HG03558 (cell line): ENCODE results near the gene SPINK7.
"Not testable (repeated sequence)": the region's sequence is repeated elsewhere in the genome, so short reads cannot be mapped to it uniquely, and the experiment has no call there.

ENCODE experiments used
- ATAC-seq: cut with Tn5 transposase; IDR thresholded peaks from one replicate; pipeline ENCODE4 v1.9.1; 2021; ENCODE audit warnings: moderate number of reproducible peaks; ENCODE audit not compliant: unreplicated experiment; ENCODE audit errors: extremely low read depth

SPINK7 gene

DNA sequence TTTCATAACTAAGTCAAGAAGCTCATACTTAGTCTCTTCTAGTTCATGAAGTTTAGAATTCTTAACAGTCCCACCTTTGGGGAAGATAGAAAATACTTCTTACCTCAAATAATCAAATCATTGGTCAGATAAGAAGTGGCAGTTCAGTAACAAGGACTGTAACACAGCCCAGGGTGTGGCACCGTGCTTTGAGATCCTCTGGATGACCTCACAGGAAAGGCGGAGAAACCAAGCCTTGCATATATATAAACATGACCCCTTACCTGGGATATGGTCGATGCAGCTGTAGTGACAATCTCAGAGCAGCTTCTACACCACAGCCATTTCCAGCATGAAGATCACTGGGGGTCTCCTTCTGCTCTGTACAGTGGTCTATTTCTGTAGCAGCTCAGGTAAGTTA, at the start of gene SPINK7:
TSS of gene SPINK7 (plus strand) at position 271 of the 400 bp plus-strand sequence. CDS start at position 332, 61 bp downstream.
- no peak for ATAC-seq

DNA sequence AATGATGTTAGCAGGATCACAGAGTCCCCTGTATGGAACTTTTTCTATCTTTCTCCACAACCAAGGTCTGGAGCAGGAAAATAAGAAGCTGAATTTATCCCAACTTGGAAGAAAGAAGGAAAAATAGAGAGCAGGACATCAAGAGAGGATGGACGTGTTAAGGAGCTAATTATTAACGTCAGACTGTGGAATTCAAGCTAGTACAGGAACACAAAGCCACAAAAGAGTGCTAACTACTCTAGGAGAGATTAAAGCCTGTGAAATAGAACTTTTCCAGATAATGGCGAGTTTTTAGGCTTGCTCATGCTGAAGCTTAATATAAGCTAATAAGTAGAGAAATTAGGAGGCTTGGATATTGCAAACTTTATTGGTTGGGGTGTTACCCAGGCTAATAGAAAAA, 44.3 kb upstream of the SPINK7 start:
- no peak for ATAC-seq

DNA sequence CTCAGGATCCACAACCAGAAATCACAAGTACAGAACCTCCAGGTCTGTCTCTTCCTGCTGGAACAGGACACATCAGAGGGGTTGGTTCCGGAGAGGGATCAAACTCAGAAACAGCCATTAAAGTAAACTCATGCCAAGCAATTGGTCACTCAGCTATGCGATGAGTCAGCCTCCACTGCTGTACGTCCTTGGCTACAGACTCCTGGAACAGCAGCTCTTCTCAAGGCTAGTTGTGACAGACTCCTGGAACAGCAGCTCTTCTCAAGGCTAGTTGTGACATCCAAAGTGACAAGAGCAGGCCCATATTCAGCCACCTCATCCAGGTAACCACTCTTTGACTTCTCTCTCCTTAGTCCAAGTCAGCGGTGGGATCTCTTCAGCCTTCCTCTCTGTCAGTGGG, 43.7 kb upstream of the SPINK7 start, which contains the start of gene SPINK13:
TSS of gene SPINK13 (plus strand) at position 229 of the 400 bp plus-strand sequence. CDS start 1,279 bp downstream, outside the sequence.
- no peak for ATAC-seq

DNA sequence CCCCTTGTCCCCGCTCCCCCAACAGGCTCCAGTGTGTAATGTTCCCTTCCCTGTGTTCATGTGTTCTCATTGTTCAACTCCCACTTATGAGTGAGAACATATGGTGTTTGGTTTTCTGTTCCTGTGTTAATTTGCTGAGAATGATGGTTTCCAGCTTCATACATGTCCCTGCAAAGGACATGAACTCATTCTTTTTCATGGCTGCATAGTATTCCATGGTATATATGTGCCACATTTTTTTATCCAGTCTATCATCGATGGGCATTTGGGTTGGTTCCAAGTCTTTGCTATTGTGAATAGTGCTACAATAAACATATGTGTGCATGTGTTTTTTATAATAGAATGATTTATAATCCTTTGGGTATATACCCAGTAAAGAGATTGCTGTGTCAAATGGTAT, 37.1 kb upstream of the SPINK7 start:
- ATAC-seq = not testable (repeated sequence)

DNA sequence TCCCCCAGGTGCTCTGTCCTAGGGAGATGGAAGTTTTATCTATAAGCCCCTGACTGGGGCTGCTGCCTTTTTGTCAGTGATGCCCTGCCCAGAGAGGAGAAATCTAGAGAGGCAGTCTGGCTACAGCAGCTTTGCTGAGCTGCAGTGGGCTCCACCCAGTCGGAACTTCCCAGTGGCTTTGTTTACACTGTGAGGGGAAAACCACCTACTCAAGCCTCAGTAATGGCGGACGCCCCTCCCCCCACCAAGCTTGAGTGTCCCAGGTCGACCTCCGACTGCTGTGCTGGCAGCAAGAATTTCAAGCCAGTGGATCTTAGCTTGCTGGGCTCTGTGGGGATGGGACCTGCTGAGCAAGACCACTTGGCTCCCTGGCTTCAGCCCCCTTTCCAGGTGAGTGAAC, 31.3 kb upstream of the SPINK7 start:
- ATAC-seq = not testable (repeated sequence)

DNA sequence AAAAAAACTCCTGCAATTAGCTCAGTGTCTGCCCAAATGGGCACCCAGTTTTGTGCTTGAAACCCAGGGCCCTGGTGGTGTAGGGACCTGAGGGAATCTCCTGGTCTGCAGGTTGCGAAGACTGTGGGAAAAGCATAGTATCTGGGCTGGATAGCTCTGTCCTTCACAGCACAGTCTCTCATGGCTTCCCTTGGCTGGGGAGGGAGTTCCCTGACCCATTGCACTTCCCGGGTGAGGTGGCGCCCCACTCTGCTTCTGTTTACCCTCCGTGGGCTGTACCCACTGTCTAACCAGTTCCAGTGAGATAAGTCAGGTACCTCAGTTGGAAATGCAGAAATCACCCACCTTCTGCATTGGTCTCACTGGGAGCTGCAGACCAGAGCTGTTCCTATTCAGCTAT, 30.9 kb upstream of the SPINK7 start:
- not testable (repeated sequence) for ATAC-seq

DNA sequence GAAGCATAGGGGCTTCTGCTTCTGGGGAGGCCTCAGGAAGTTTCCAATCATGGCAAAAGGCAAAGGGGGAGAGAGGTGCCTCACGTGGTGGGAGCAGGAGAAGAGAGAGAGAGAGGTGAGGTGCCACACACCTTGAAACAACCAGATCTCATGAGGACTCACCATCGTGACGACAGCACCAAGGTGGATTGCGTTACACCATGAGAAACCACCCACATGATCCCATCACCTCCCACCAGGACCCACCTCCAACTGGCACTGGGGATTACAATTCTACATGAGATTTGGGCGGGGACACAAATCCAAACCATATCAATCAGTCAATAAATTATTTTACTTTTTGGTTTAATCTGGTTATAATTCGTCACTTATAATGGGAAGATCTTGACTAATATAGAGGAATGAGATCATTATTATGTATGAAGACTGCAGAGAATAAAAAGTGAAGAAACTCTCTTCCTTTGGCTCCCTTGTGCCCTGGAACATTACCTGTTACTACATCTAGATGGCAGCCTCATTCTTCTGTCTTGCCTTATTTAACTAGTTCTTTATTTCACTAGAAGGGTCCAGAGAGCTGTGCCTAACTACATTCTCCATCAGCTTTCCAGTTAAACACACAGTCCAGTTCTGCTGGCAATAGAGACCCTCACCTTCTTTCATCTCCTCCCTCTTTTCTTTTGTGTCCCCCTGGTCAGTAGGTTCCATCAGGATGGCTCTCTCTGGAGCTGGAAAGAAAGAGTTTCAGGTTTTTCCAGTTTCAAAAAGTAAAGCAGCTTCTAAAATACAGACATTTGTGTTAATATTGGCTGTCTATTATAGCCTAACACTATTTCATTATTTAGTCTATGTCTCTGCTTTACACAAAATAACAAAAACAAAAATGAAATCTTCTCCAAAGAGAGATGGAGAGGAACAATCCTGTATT, 21.7 kb upstream of the SPINK7 start:
- ATAC-seq = no peak

DNA sequence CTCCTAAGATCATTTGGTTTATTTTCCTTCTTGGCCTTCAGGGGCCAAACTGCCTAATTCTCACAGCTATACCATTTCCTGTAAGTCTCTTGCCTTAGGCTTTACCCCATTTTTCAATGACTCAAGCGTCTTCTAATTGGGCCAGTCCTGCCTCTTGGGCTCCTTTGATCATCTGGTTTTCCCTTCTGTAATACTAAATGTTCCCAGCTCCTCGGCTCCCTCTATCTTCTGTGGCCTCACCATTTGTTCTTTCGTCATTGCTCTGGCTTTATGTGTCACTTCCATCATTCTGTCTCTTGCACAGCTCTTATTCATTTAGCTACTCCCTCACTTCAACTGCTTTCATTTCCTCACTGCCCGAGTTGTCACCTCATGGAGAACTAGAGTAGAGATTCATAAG, 14.5 kb upstream of the SPINK7 start:
- no peak for ATAC-seq

DNA sequence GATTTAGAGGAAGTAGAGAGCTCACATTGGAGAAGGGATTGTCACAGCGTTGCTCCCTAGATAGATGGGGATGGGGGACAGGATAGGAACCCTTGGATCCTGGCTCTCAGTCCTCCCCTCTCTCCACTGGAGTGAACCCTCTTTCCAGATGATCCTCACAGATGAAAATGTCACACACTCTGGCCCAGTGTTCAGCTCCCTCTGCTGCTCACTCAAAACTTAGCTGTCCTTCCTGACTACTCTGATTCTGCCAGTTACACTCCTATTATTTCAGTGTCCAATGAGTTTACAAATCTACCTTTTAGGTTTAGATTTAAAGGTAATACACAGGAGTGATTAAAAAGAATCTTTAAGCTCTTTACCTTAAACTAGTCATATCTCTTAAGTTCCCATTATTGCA, 5.8 kb upstream of the SPINK7 start:
- no peak for ATAC-seq

DNA sequence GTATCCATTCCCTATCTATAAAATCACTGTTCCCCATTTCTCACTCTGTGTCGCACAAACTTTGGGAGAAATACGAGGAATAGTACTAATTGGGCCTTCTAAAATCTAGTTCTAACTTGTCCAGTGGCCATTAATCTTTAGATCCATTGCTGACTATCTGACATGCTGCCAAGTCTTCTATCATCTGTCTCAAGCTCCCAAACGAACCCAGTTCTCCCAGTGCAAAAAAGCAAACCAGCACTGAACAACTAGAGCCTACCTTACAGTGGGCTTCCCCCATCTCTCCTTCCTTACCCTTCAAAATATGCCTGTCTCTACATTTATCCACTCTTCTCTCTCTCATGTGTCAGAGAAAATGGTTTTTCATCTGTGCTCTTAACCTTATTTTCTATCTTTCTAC, 3.2 kb upstream of the SPINK7 start:
- no peak for ATAC-seq

DNA sequence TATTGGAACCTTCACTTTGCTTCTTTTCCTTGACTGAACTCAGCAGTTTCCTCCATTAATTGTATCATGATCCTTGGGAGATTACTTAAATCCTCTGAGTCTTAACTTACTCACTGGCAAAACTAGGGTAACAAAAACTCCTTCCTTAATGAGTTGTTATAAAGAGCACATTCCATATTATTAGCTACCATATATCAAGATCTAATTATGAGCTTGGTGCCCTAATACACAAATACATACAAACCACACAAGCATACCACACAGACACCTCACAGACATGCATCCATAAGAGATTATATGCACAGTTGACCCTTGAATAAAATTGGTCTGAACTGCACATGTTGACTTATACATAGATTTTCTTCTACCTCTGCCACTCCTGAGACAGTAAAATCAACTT, 2.5 kb upstream of the SPINK7 start:
- no peak for ATAC-seq

DNA sequence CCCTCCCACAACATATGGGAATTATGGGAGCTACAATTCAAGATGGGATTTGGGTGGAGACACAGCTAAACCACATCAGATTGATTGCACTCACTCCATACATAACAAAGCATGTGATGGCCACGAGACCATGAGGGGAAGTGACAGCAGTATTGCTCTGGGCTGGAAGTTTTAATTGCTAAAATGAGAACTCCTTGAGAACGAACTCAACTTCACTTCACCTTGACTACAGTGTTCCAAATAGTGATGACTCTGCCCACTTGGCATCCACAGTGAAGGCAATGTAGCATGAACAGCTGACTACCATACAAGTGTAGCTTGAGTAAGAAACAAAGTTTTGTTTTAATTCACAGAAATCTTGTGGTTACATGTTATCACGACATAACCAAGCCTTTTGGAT, 739 bp upstream of the SPINK7 start:
- no peak for ATAC-seq

DNA sequence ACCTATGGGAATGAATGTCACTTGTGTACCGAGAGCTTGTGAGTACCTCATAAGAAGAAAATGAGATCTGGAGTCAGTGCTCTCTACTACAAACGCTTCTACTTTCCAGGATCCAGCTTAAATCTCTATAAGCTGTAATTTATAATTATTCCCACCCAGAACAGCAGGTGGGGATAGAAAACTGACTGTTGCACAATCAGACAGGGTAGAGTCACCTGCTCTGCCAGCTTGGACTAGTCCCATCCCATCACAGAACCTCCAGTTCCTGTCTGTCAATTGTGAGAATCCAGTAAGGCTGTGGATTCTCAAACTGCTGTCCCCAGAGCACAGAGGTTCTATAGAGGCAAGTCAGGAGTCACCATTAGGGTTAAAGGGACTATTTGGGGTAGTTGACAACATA, 2.0 kb downstream of the SPINK7 start:
- ATAC-seq = no peak

DNA sequence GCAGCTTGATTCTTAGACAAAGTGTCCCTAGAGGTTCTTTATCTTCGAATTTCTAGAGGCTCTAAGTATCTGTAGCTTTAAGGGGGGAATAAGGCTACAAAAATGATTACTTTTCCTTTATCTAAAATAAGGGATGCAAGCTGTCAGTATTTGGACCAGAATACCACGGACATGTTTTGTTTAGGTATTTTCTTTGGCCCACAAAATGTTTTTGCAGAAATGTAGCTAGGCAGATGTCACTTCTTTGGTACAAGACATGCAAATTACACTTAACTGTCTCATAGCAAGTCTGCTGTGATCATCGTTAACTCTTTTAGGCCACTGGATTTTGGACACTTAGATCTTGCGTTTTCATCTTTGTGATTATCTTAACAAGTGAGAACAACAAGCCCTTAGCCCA, 2.5 kb downstream of the SPINK7 start:
- no peak for ATAC-seq

DNA sequence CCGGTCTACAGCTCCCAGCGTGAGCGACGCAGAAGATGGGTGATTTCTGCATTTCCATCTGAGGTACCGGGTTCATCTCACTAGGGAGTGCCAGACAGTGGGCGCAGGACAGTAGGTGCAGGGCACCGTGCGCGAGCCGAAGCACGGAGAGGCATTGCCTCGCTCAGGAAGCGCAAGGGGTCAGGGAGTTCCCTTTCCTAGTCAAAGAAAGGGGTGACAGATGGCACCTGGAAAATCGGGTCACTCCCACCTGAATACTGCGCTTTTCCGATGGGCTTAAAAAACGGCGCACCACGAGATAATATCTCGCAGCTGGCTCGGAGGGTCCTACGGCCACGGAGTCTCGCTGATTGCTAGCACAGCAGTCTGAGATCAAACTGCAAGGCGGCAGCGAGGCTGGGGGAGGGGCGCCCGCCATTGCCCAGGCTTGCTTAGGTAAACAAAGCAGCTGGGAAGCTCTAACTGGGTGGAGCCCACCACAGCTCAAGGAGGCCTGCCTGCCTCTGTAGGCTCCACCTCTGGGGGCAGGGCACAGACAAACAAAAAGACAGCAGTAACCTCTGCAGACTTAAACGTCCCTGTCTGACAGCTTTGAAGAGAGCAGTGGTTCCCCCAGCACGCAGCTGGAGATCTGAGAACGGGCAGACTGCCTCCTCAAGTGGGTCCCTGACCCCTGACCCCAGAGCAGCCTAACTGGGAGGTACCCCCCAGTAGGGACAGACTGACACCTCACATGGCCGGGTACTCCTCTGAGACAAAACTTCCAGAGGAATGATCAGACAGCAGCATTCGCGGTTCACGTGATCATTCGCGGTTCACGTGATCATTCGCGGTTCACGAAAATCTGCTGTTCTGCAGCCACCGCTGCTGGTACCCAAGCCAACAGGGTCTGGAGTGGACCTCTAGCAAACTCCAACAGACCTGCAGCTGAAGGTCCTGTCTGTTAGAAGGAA, 8.1 kb downstream of the SPINK7 start:
- not testable (repeated sequence) for ATAC-seq

DNA sequence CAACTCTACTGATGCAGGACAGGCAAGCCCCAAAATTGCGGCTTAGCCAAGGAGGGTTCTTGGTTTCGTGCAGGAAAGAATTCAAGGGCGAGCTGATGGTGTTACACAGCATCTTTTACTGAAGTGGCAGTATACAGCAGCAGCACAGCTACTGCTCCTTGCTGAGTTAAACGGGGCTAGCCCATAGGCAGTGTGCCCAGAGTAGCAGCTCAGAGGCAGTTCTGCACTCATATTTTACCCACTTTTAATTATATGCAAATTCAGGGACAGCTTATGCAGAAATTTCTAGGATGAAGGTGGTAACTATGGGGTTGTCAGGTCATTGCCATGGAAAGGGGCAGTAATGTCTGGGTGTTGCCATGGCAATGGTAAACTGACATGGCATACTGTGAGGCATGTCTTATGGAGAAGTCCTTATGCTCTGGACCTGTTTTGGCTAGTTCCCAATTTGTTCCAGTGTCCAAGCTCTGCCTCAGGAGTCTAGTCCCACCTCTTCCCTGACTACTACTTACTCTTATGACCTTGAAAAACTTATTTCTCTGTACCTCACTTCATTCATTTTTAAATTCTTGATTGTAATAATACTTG, 21.1 kb downstream of the SPINK7 start:
- no peak for ATAC-seq

DNA sequence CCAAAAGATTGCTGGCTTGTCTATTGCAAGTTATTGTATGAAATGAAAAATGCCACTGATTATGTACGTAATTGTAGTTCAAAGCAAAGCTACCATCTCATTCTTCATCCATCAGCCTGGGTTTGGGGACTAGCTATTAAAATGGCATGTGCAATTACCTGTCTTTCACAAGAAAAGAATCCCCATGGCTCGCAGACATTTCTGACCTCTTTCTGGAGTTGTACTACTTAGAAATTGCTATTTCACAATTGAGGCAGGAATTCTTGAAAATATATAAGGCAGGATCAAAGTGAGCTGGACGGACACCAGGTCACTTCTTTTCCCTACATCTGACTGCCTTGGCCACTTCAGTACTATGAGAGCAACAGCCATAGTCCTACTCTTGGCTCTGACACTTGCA, 23.0 kb downstream of the SPINK7 start, which contains the start of gene SPINK9:
TSS of gene SPINK9 (plus strand) at position 301 of the 400 bp plus-strand sequence. CDS start at position 356, 55 bp downstream.
- no peak for ATAC-seq

DNA sequence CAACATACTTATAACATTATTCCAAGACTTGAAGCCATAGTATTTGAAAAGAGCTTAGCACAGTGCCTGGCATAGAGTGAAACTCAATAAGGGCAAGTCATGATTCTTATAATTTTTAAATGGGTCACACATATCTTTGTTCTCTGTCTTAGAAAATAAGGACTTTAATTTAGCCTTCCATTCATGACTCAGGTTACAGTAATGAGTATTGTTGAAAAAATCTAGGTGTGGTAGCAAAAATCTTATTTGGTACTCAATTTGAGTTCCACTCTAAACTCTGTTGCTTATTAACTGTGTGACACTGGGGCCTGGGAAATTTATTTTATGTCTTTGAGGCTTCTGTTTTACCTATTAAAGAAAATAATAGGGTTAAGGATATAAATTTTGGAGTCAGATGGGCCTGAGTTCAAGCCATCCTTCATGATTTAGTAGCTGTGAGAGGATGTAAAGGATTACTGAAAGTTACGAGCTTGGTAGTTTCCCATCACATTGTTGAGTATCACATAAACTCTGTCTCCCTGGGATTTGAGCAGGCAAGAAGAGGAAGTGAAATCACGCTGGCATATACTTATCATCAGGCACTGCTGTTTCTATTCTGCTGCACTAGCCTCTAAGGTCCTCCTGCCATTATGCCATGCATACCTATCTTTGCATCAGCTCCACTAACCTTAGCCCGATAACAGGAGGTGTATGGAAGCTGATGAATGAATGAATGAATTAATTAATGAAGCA, 24.6 kb downstream of the SPINK7 start:
- ATAC-seq = peak; percentile 54

DNA sequence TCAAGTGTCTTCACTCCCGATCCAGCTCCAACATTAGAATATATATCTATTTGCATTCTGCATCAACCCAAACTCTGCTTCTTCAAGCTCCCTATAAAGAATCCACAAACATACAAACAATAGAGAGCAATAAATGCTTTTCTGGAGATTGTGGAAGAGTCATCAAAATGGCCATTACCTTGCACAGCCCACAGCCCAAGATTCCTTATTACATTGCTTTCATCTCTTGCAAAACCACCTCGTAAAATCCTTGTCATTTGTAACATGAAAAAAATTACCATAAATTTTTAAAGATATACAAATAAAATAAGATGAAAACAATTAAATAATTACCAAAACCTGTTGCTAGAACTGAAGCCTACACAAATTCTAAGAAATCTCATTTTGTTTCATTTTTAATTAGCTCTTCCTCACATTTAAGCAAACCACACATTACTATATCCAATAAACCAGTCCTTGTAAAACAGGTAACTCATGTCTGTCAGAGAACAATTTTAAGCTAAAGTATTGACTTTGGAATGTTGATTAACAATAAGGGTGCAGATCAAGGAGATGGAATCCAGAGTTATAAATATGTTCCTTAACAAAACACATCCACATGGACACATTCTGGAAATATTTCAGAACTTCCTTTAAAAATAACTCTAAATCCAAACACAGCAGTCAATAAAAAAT, 30.3 kb downstream of the SPINK7 start:
- ATAC-seq = no peak
